GM18870 (cell line): ENCODE data around the gene ZNF423.

ENCODE experiments used
- ATAC-seq: cut with Tn5 transposase; IDR thresholded peaks from one replicate; pipeline ENCODE4 v1.9.1; 2021; ENCODE audit warnings: moderate library complexity; ENCODE audit not compliant: unreplicated experiment

The ZNF423 gene

GRCh38 chr16:49755716-49756505 lies 100.0 kb downstream of the ZNF423 start:
- ATAC-seq, result no peak

DNA sequence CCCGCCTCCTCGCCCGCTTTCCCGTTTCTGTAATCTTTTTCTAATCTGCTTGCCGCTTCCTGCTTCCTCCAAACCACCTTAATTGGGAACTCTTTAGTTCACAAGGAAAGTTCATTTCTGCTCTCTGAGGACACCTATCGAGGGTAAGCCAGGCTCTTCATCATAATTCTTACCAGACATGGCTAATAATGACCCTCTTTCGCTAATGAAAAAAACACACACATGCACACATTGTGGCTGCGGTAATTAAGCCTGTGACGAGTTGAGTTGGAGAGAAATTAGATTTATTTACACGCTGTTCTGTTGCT lies 100.6 kb downstream of the ZNF423 start:
- no peak for ATAC-seq

DNA sequence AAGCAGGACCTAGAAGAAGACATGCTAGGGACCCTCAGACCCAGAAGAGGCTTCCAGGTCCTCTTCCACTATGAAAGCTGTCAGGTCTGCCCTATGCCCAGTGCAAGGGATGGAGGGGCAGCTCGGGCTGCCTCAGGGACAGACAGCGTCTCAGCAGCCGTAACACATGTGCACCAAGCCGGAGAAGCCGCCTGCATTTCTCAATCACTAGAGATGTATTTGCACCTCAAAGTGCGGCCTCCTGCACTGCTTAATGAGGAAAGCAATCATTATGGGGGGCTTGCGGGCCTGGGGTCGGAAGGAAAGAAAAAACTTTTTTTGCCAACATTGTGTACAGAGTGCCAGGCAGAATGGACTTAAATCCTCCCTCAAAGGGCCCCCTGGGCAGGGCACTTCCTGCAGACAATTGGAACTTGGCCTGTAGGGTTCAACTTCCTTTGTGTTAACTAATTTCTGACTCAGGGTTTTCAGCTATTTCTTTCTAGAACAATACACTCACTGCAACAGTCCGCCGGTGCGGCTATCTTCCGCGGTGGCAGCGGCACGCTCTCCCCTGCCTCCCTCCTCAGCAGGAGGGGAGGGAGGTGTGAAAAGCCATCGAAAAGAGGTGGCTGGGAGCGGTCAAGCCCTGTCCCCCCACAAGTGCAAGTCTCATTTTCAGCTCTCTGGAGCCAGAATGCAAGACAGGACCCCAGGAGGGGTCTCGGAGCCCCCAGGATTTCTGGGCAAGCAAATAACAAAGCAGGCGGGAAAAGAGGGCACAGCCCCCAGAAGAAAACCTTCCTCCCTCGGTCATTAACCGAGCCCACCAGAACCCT lies 101.2 kb downstream of the ZNF423 start:
- ATAC-seq, result no peak

DNA sequence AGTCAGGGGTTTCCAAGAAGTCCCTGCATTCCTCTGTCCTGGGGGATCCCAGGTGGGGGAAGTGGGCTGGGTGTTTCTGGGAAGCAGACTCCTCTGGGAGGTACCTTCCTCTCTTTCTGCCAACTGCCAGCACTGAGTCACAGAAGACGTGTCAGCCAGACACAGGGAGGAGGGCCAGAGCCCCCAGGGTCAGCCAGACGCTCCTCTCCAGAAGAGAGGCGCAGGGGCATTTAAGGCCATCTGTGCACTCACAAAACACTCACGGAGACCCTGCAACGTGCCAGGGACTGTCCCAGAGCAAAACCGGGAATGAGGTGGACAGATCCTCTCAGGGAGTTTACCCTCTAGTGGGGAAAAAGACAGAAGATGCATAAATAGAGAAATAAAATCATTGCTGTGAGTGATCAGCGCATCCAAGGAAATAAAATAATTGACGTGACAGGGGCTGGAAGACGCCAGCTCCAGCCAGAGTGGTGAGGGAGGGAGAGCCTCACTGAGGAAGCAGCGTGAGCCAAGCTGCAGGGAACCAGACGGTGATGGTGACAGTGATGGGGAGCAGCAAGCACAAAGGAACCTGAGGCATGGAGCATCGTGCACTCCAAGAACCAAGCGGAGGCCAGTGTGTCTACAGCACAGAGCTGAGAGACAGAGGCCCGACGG lies 105.4 kb downstream of the ZNF423 start:
- no peak for ATAC-seq

GRCh38 chr16:49749816-49750215 lies 106.1 kb downstream of the ZNF423 start:
- no peak for ATAC-seq

DNA sequence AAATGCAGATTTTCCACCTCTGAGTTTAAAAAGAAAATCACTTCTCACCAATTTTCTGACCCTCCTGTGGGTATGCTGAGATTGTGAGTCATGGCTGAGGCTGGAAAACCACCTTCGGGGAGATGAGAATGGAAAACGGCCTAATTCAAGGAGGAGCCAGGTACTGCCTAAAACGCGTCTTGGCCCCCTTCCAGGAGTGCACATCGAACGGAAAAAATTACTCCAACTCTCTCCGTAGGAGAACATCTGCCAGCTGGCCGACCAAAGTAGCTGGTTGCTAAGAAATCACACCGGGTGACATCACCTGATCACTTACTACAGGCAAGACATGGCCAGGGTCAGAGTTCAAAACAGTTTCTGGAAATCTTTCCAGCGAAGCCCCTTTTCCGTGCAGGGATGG lies 107.6 kb downstream of the ZNF423 start:
- ATAC-seq, result no peak

- ATAC-seq, result no peak
Measured at GRCh38 chr16:49747654-49748053, 108.3 kb downstream of the ZNF423 start.

GRCh38 chr16:49746545-49746944 lies 109.4 kb downstream of the ZNF423 start:
- no peak for ATAC-seq

DNA sequence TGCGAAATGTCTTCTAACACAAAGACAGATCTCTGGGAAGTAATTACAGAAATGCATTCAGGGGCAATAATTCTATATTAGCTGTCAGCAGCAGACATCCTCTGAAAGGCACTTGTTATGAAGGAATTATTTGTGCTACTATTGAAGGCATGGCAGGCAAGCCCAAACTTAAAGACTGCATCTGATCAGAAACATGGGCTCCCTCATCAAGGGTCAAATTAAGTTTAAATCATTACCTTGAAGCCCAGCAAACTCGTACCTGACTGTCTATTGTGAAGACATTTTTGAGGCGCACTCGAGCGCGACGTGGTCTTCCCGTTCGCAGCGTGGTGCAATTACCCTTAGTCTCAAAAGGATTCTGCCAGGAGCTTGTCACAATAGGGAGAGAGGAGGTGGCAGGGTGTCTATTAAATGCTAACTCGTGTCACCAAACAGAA lies 110.6 kb downstream of the ZNF423 start:
- ATAC-seq, result no peak

- ATAC-seq, result no peak
Measured at GRCh38 chr16:49744244-49745220, 111.4 kb downstream of the ZNF423 start.

DNA sequence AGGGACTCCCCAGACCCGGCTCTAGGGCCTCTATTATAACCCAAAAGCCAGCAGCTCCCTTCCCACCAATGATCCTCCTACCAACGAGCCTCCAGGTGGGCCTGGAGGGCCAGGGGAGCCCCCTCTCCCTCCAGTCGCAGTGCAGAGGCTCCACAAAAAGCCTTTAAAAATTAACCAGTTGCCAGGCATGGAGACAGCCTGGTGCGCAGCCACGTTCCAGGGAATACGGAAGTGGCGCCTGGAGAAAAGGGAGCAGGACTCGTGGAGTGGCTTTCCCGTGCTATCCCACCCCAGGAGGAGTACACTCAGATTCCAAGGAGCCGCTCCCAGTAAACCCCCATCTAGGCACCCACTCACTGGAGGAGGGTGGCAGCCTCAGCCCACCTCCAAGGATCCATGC lies 112.3 kb downstream of the ZNF423 start:
- ATAC-seq, result no peak

GRCh38 chr16:49743203-49743464 lies 112.8 kb downstream of the ZNF423 start:
- ATAC-seq, result no peak

DNA sequence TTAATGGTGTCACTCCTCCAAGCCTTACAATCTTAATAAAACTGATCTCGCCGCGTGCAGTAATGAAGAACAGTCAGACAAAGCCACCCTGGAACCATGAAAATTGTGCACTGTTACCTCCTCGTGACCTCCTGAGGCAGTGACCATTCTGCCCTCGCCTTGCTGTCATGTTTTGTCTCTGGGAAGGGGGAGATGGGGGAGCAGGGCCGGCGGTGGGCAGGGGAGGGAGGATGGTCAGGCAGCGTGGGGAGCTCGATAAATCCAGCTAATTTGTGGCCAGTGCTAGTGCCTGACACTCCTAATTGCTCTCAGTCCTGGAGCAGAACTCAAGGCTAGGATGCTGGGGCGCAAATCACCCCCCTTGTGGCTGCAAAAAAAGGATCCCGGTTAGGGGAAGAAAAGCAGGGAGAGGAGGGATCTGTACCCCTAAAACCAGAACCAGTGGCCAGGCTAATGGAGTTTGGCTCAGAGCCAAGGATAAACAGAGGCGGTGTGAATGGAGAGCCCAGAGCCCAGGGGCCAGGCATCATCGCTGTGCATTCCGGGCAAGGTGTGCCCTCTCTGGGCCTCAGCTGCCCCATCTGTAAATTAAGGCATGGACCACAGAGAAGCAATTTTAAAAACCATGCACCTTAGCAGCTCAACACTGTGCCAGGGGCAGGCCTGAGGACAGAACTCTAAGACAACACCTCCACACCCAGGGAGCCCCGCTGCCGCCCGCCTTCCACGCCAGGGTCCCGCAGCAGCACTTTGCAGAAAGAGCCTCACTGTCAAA lies 113.3 kb downstream of the ZNF423 start:
- no peak for ATAC-seq

DNA sequence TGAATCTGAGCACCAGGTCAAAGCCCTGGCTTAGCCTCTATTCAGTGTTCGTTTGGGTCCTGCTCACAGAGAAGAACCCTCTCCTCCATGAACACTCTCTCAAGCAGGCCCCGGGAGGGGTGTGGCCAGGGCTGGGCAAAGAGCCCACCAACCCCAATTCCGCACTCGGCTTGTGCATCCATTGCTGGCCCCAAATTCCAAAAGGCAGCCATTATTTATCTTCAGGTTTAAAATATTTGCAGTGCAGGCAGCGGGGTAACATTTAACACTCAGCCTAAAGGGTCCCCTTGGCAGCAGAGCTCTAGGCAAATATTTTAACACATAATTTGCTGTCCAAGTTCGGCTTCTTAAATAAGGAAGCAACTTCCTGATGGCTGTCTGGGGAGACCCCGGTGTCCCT lies 115.7 kb downstream of the ZNF423 start:
- ATAC-seq, result no peak

- ATAC-seq, result no peak
Measured at GRCh38 chr16:49739381-49739780, 116.5 kb downstream of the ZNF423 start.

- no peak for ATAC-seq
Measured at GRCh38 chr16:49738832-49739231, 117.1 kb downstream of the ZNF423 start.

DNA sequence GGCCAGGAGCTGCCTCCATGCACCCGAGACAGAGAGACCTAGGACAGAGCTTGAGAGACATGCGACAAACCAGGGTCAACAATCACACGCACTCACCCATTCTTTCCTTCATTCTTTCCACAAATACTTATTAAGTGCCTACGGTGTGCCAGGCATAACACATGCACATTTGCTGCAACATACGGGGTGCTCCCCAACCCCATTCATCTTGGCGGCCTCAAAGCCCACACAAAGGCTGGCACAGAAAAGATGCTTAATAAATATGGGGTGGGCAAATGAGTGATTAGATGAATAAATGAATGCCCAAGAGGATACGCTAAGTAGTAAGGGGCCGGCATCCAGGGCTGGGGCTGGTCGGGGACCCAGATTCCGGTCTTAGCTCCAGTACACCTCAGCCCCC lies 117.9 kb downstream of the ZNF423 start:
- no peak for ATAC-seq

GRCh38 chr16:49737541-49737940 lies 118.4 kb downstream of the ZNF423 start:
- no peak for ATAC-seq

DNA sequence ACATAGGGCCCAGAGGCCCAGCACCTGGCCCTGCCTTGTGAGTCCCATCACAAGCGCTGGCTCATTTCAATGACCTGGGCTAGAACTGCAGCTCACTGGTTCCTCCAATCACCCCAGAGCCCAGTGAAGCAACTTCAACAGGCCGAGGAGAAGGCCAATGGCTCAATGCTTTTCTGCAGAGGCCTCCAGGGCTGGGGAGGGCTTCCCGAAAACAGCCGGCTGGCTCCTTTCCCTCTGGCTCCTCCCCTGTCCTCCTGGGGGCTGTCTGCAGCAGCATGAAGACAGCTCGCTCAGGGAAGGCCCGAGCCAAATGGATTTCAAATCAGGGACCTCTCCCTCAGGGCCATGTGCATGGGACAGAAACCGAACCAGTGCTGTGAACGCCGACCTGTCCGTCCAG lies 121.6 kb downstream of the ZNF423 start:
- ATAC-seq, result no peak

- ATAC-seq, result no peak
Measured at GRCh38 chr16:49733313-49734009, 122.5 kb downstream of the ZNF423 start.
